A172 (cell line): Measurements from ENCODE around the gene OTUD4. TPM values are rescaled to one million over a fixed set of nuclear protein-coding genes. Genes with fewer than 3 reads are reported as not detected.

ENCODE experiments used
- DNase-seq: peaks from one replicate; pipeline ENCODE4 v3.0.0-alpha.2; 2015; ENCODE audit warnings: low spot score
- total RNA-seq: library from RNA; depleted of rRNA; stranded (reverse); fragments of >200 nt; shearing (Covaris generic); gene quantifications from 2 replicates; pipeline ENCODE4 v1.2.3, GENCODE V29; 2014; rRNA removed

Gene OTUD4
- total RNA-seq, 1 experiment from 2014 or later = 19.1 TPM

DNA sequence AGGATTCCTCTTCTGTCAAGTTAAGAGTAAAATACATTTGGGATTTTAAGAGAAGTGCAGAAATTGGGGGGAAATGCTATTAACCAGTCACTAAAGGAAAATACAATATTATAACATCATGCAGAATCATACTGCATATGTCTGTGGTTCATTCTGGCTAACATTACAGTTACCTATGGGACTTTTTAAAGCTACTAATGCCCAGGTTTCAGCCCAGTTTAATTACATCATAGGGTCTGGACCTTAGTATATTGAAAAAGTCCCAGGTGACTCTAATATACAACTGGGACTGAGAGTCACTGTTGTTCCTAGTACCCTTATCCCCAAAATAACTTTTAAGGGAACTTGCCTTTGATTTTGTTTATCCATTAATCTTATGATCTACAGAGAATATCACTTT lies 72.3 kb downstream of the OTUD4 start:
- no peak for DNase-seq

DNA sequence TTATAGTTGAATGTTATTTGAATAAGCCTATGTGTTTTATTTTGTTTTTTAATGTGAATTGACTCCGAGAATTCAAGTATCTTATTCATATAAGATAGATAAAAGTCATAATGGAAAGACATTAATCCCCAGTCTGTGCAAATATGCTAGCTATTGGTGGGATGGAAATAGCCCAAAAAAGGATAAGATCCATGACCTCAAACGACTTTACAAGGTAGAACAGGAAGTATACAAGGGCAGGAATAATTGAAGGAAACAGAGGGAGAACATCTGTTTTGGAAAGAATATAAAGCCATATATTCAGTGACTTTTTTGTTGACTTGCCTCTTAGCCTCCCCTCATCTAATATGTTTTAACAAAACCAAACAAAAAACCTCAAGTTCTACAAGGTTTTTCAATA lies 73.3 kb downstream of the OTUD4 start:
- no peak for DNase-seq

DNA sequence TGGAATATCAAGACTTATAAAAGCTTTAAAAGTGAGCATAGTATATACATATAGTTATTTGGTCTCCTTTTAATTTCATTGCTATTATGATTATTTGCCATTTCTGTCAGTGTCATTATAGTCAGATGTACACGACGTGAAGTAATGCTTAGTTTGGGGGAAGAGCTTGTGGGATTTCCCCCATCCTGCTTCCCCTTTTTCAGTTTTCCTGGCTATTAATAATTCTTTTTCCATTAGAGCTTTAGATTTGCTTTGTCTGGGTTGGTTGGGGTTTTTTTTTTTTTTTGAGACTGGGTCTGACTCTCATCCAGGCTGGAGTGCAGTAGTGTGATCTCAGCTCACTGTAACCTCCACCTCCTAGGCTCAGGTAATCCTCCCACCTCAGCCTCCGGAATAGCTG lies 76.9 kb downstream of the OTUD4 start:
- no peak for DNase-seq

DNA sequence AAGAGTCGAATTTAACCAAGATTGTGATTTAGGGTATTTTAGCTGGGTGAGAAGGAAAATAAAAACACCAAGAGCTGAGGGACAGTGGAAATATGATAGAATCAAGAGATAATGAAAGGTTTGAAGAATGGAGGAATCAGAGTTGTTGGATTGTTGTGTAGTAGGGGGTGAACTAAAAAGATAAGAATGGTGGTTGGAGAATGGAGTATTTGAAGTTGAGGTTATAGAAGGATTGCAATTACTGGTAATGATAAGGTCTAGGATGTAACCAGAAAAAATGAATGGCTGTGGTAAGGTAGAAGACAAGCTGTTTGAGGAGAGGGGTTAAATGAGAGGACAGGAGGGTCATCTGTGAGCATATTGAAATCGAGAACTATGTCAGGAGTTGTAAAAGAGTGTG lies 77.8 kb downstream of the OTUD4 start:
- DNase-seq = no peak

DNA sequence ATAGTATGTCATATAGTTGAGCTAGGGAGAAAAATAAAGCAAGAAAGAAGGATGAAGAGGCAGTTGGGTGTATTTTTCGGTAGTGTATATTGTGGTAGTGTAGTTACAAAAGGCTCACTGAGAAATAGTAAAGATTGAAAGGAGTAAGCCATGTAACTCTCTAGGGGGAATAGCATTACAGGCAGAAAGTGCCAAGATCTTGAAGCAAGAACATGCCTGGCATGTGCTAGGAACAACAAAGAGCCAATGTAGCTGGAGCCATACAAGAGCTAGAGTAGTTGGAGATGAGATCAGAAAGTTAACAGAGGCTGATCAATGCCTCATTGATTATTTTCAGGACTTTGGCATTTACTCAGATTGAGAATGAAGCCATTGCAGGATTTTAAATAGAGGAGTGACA lies 79.3 kb downstream of the OTUD4 start:
- no peak for DNase-seq

DNA sequence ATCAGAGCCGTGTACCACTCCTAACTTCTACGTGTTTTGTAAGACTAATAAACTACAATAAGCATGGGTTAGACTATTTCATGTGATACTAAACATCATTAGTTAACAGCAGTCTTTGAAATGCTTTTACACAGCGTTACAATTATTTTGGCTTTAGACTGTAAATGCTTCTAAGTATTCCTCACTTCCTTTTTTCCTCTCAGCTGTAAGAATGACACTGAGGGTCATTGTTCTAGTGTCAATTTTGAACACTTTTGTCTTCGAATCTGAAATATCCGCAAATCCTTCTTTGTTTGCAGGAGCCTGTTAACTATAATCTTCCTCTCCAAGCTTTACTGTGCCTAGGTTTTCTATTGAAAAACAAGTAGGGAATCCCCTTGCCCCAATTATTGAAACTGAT lies 80.7 kb downstream of the OTUD4 start:
- DNase-seq = peak; percentile 1

DNA sequence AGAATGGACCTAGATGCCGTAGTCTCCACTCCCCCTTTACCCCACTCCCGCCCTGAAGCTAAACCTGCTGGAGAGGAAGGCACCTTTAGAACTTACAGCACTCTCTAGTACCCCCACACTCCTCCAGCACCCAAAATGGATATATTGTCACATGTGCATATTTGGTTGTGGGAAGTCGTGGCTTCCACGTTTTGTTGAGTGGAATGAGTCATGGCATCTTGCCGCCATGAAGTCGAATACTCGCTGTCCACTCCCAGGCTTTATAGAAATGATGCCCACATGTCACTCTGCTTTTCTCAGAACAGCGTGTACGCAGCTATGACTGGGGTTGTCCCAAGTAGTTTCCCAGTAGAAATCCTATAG lies 81.7 kb downstream of the OTUD4 start:
- DNase-seq = peak; percentile 52

DNA sequence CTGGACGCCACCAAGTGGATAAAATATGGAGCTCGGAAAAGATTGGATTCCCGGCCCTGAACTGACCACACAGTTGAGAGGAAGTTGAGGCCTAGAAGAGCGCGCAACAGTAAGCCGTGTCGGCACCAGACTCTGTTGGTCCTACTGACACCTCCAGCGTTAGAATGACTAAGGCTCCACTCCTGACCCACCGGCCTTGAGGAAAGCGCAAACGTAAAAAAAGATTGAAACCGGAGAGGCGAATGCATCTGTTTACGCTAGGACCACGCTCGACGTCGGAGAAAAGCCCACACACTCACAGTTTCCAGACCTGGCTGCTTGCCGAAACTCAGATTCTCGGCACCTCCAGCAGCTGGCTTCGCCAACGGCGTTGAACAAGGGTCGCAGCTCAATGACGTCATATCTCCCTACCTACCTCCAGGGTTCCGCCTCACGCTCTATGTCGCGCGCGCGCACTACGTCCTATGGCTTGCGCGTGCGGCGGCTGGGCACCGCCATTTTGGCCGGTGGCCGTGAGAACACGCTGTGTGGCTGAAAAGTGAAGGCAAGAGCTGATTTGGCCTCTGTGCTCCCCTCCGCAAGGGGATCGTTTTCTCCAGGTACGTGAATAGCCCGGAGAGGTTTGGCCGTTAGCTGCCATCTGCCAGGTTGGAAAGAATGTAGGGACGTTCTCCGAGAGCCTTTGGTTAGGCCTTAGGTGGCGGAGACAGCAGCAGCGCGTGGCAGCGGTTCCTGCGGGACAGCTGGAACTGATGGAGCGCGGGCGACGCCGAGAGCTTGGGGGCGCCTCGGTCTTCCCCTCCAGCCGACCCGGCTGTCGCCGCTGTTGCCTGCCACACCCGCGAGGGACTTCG lies 82.3 kb downstream of the OTUD4 start, which contains the start of the genes ABCE1 and ANAPC10:
Gene ABCE1 (plus strand): TSS at position 491 of the 854 bp plus-strand sequence. CDS start 6,102 bp downstream, outside the sequence.
Gene ANAPC10 (minus strand): TSS at position 376 of the 854 bp plus-strand sequence. CDS start 2,097 bp downstream, outside the sequence.
- DNase-seq = peak; percentile 93

DNA sequence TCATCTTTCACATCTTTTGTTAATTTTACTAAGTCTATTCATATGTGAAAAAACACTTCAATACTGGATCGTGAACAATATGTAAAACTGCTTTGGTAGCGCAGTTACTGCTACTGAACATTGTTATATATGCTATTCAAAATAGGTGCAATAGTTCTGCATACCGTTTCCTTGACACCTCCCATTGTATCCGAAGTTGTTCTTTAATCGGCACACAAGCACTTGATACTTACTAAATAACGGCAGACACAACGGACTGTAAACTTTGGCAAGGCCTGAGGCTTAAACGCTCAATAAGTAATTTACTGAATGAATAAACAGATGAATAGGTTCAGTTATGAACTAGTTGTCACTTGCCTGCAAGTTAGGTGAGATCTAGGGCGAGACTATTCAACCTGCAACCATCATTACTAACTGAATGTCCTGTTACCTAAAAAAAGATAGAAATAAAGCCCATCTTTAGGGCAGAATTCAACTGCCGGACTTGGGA lies 83.0 kb downstream of the OTUD4 start:
- no peak for DNase-seq

DNA sequence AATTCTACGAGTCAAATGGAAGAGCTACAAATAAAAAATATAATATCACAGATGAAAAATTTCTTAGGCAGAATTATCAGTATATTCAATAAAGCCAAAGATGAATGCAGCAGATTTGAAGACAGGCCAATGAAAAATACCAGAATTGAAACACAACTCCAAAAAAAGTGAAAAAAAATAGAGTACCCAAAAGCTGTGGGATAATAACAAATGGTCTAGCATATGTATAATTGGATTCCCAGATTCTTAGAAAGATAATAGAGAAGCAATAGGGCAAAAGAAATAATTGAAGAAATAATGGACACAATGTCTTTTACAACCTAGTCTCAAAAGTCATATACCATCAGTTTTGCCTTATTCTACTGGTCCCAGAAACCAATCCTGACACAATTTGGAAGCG lies 86.8 kb downstream of the OTUD4 start:
- no peak for DNase-seq

DNA sequence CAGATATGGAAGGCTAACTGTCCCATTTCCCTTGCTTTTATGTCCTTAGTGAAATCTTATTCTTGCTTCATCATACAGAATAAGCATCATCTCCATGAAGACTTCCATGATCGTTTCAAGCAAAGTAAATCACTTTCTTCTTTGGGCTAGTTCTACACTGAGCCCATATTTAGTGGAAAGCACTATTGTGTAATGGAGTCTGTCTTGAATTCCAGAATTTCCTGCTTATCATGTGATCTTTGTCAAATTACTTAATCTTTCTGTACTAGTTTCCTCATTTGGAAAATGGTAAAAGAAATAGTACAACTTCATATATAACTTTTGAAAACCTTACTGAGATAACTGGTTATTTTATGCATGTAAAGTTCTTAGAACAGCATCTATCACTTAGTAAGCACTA lies 90.0 kb downstream of the OTUD4 start:
- no peak for DNase-seq

DNA sequence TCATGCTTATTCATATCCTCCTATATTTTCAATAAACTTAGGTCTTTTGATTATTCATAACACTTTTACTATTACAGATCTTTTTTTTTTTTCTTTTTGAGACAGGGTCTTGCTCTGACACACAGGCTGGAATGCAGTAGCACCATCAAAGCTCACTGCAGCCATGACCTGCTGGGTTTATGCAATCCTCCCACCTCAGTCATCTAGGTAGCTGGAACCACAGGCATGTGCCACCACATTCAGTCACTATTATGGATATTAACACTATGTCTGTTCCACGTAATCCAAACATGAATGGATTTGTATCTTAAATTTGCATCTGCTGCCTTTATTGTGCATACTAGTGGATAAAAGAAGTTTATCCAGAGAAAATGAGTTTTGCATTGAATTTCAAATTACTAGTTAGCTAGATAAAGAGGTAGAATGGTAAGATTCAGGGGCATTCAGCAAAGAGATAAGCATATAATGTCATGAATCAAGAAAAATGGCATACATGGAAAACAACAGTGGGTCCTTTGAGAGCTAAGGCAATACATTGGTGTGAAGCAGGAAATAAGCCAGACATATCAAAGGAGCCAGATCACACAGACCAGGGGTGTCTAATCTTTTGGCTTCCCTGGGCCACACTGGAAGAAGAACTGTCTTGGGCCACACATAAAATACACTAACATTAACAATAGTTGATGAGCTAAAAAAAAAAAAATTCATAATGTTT lies 96.3 kb downstream of the OTUD4 start:
- DNase-seq = no peak

Other genes with a start within 250 kb of the OTUD4 start
- gene ANAPC10, start 82.4 kb downstream of the OTUD4 start, total RNA-seq = 64.3 and 65.8 TPM in 2 replicates
- 161 and 173 TPM in 2 replicates for gene ABCE1, start 82.3 kb downstream of the OTUD4 start, total RNA-seq